ENCODE data around the gene HMGXB3. TPM values are rescaled to one million over a fixed set of nuclear protein-coding genes. Genes with fewer than 3 reads are reported as not detected.

HMGXB3 gene
- total and polyA plus RNA-seq, 2 of the 13 experiments (the other 11 are each of a cell fraction or from before 2014, with no cell fraction given) = 18.8 to 23.8 TPM

DNA sequence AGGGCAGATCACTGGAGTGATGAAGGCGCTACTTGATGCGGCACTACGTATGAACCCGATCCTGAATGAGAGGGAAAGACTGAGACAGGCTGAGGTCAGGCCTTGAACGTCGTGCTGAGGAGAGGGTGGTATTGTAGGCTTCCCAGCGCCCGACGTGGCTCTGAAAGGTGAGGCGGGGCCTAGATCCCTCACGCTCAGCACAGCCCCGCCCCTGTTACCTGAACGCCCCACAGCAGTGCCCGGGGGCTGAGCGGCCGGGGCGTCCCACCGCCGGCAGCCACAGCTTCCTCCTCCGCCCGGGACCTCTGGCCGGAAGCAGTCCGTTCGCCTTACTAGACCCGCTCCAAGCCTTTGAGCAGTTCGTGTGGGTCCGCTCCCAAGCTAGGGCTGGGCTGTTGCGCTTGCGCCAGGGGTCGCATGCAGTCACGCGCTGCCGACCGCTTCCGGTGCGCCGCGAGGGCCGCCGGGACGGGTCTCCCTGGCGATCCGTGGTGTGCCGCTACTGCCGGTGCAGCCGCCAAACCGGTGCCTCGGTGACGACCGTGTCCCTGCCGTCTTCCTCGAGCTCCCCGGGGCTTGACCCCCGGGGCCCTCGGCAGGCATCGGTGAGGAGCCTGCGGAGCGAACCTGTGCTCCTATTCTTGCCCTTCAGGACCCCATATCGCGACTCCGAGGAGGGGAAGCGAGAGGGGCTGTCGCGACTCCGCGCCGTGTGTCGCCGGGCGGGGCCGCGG is at the start of gene HMGXB3, which contains the start of gene TIGD6 (continued):
- TF ChIP-seq, protein P1, sequence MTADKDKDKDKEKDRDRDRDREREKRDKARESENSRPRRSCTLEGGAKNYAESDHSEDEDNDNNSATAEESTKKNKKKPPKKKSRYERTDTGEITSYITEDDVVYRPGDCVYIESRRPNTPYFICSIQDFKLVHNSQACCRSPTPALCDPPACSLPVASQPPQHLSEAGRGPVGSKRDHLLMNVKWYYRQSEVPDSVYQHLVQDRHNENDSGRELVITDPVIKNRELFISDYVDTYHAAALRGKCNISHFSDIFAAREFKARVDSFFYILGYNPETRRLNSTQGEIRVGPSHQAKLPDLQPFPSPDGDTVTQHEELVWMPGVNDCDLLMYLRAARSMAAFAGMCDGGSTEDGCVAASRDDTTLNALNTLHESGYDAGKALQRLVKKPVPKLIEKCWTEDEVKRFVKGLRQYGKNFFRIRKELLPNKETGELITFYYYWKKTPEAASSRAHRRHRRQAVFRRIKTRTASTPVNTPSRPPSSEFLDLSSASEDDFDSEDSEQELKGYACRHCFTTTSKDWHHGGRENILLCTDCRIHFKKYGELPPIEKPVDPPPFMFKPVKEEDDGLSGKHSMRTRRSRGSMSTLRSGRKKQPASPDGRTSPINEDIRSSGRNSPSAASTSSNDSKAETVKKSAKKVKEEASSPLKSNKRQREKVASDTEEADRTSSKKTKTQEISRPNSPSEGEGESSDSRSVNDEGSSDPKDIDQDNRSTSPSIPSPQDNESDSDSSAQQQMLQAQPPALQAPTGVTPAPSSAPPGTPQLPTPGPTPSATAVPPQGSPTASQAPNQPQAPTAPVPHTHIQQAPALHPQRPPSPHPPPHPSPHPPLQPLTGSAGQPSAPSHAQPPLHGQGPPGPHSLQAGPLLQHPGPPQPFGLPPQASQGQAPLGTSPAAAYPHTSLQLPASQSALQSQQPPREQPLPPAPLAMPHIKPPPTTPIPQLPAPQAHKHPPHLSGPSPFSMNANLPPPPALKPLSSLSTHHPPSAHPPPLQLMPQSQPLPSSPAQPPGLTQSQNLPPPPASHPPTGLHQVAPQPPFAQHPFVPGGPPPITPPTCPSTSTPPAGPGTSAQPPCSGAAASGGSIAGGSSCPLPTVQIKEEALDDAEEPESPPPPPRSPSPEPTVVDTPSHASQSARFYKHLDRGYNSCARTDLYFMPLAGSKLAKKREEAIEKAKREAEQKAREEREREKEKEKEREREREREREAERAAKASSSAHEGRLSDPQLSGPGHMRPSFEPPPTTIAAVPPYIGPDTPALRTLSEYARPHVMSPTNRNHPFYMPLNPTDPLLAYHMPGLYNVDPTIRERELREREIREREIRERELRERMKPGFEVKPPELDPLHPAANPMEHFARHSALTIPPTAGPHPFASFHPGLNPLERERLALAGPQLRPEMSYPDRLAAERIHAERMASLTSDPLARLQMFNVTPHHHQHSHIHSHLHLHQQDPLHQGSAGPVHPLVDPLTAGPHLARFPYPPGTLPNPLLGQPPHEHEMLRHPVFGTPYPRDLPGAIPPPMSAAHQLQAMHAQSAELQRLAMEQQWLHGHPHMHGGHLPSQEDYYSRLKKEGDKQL (CRISPR knock-in tag; IDR thresholded peaks at IDR 0.05; ENCODE audit: low read depth) = 0 out of 2 replicates have a peak, but pooled peaks have one; percentile 48
- TF ChIP-seq GTF3A (CRISPR knock-in tag; conservative IDR thresholded peaks at IDR 0.05) = 0 out of 2 replicates have a peak, but pooled peaks have one; percentile 62
- TF ChIP-seq JUN (CRISPR knock-in tag; IDR thresholded peaks at IDR 0.05) = peak; percentile 53; the same call in 1 of the 2 replicates
- TF ChIP-seq, protein P2, sequence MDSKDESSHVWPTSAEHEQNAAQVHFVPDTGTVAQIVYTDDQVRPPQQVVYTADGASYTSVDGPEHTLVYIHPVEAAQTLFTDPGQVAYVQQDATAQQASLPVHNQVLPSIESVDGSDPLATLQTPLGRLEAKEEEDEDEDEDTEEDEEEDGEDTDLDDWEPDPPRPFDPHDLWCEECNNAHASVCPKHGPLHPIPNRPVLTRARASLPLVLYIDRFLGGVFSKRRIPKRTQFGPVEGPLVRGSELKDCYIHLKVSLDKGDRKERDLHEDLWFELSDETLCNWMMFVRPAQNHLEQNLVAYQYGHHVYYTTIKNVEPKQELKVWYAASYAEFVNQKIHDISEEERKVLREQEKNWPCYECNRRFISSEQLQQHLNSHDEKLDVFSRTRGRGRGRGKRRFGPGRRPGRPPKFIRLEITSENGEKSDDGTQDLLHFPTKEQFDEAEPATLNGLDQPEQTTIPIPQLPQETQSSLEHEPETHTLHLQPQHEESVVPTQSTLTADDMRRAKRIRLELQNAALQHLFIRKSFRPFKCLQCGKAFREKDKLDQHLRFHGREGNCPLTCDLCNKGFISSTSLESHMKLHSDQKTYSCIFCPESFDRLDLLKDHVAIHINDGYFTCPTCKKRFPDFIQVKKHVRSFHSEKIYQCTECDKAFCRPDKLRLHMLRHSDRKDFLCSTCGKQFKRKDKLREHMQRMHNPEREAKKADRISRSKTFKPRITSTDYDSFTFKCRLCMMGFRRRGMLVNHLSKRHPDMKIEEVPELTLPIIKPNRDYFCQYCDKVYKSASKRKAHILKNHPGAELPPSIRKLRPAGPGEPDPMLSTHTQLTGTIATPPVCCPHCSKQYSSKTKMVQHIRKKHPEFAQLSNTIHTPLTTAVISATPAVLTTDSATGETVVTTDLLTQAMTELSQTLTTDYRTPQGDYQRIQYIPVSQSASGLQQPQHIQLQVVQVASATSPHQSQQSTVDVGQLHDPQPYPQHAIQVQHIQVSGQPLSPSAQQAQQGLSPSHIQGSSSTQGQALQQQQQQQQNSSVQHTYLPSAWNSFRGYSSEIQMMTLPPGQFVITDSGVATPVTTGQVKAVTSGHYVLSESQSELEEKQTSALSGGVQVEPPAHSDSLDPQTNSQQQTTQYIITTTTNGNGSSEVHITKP (CRISPR knock-in tag; IDR thresholded peaks at IDR 0.05; ENCODE audit: low read depth) = peak; percentile 58; the same call in 1 of the 2 replicates
- TF ChIP-seq, protein P3, sequence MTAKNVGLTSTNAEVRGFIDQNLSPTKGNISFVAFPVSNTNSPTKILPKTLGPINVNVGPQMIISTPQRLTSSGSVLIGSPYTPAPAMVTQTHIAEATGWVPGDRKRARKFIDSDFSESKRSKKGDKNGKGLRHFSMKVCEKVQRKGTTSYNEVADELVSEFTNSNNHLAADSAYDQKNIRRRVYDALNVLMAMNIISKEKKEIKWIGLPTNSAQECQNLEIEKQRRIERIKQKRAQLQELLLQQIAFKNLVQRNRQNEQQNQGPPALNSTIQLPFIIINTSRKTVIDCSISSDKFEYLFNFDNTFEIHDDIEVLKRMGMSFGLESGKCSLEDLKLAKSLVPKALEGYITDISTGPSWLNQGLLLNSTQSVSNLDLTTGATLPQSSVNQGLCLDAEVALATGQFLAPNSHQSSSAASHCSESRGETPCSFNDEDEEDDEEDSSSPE (CRISPR knock-in tag; IDR thresholded peaks at IDR 0.05) = peak; percentile 60; the same call in 1 of the 2 replicates
- no peak for TF ChIP-seq ATF7 (IDR thresholded peaks at IDR 0.05)
- TF ChIP-seq ATF7 (CRISPR knock-in tag; IDR thresholded peaks at IDR 0.05) = no peak
- no peak for TF ChIP-seq EP300 (IDR thresholded peaks at IDR 0.05; ENCODE audit: low read depth in 2 of 2, low read length in 2 of 2)
- TF ChIP-seq EP300 (CRISPR knock-in tag; IDR thresholded peaks at IDR 0.05; ENCODE audit: borderline replicate concordance) = no peak
- no peak for TF ChIP-seq POLR2AphosphoS2 (IDR thresholded peaks at IDR 0.05; ENCODE audit: low read depth, low read length)
- no peak for TF ChIP-seq KDM4B (CRISPR knock-in tag; IDR thresholded peaks at IDR 0.05)
- TF ChIP-seq ATAD3A (CRISPR knock-in tag; IDR thresholded peaks at IDR 0.05) = no peak
- TF ChIP-seq, protein P4, sequence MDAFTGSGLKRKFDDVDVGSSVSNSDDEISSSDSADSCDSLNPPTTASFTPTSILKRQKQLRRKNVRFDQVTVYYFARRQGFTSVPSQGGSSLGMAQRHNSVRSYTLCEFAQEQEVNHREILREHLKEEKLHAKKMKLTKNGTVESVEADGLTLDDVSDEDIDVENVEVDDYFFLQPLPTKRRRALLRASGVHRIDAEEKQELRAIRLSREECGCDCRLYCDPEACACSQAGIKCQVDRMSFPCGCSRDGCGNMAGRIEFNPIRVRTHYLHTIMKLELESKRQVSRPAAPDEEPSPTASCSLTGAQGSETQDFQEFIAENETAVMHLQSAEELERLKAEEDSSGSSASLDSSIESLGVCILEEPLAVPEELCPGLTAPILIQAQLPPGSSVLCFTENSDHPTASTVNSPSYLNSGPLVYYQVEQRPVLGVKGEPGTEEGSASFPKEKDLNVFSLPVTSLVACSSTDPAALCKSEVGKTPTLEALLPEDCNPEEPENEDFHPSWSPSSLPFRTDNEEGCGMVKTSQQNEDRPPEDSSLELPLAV (CRISPR knock-in tag; conservative IDR thresholded peaks at IDR 0.05; ENCODE audit: low read depth) = no peak
- TF ChIP-seq, protein P5, sequence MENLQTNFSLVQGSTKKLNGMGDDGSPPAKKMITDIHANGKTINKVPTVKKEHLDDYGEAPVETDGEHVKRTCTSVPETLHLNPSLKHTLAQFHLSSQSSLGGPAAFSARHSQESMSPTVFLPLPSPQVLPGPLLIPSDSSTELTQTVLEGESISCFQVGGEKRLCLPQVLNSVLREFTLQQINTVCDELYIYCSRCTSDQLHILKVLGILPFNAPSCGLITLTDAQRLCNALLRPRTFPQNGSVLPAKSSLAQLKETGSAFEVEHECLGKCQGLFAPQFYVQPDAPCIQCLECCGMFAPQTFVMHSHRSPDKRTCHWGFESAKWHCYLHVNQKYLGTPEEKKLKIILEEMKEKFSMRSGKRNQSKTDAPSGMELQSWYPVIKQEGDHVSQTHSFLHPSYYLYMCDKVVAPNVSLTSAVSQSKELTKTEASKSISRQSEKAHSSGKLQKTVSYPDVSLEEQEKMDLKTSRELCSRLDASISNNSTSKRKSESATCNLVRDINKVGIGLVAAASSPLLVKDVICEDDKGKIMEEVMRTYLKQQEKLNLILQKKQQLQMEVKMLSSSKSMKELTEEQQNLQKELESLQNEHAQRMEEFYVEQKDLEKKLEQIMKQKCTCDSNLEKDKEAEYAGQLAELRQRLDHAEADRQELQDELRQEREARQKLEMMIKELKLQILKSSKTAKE (CRISPR knock-in tag; IDR thresholded peaks at IDR 0.05; ENCODE audit: borderline replicate concordance) = no peak; the same call in 1 of the 2 replicates
